ENCODE results near the gene PYHIN1.

DNA sequence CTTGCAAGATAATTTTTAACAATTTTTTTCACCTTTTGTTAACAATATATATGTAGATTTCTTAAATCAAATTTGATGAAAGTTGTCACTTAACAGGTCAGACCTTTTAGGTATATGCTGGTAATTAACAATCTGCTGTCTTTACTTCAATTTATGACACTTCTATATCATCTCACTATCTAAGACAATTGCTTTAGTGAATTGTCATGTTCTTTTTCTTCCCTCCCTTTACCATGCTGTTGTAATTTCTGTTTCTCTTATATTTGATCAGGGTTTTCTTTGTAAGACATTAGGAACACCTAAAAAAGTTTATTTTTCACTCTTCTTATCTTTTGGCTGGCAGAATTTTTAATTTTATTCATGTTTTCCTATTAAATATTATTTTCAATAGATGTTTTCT, 80.4 kb downstream of the PYHIN1 start:
- TF ChIP-seq, protein P1, sequence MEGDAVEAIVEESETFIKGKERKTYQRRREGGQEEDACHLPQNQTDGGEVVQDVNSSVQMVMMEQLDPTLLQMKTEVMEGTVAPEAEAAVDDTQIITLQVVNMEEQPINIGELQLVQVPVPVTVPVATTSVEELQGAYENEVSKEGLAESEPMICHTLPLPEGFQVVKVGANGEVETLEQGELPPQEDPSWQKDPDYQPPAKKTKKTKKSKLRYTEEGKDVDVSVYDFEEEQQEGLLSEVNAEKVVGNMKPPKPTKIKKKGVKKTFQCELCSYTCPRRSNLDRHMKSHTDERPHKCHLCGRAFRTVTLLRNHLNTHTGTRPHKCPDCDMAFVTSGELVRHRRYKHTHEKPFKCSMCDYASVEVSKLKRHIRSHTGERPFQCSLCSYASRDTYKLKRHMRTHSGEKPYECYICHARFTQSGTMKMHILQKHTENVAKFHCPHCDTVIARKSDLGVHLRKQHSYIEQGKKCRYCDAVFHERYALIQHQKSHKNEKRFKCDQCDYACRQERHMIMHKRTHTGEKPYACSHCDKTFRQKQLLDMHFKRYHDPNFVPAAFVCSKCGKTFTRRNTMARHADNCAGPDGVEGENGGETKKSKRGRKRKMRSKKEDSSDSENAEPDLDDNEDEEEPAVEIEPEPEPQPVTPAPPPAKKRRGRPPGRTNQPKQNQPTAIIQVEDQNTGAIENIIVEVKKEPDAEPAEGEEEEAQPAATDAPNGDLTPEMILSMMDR (IDR thresholded peaks at IDR 0.05): no peak
- TF ChIP-seq POLR2A (IDR thresholded peaks at IDR 0.05): no peak
